Omental fat pad (tissue), 4 donors: Measurements from ENCODE around the gene PALS2. TPM values are rescaled to one million over a fixed set of nuclear protein-coding genes. Genes with fewer than 3 reads are reported as not detected.

Experiments used
- ATAC-seq: fragments of 150-250 bp; one replicate; pipeline ENCODE4 v1.9.1; 2016; ENCODE audit warnings: mild to moderate bottlenecking, moderate library complexity; ENCODE audit not compliant: low FRiP score
- DNase-seq: peaks from one replicate; pipeline ENCODE4 v3.0.0-alpha.2; 2019; ENCODE audit warnings: low spot score
- CTCF ChIP-seq, 3 donors: fragments of 450-650 bp; IDR thresholded peaks; one replicate each; pipeline ENCODE4 v1.5.1; 2016 to 2017; ENCODE audit warnings: antibody characterized with exemption in 3 of 3, mild to moderate bottlenecking in 3 of 3, moderate library complexity in 2 of 3
- total RNA-seq, 4 donors: library from RNA; depleted of rRNA; stranded (reverse); fragments of >200 nt; gene quantifications; one replicate each; pipeline ENCODE4 v1.1.0, GENCODE V29; 2016

PALS2 gene
- total RNA-seq, 4 donors from 2014 or later, result 8.2 to 30.0 (median 22.2) TPM

GRCh38 chr7:24604630-24605029, 31.4 kb downstream of the PALS2 start:
- DNase-seq, result no peak
- TF ChIP-seq CTCF (IDR thresholded peaks at IDR 0.05), result no peak
- no peak for ATAC-seq

- DNase-seq (no peak), ATAC-seq (no peak)
- TF ChIP-seq CTCF (IDR thresholded peaks at IDR 0.05), result no peak
These were observed 35.3 kb downstream of the PALS2 start for GRCh38 chr7:24608504-24608903.

- TF ChIP-seq CTCF (IDR thresholded peaks at IDR 0.05), result no peak
- ATAC-seq (no peak), DNase-seq (no peak)
These were observed 35.8 kb downstream of the PALS2 start for GRCh38 chr7:24609059-24609458.

GRCh38 chr7:24609570-24609969, 36.3 kb downstream of the PALS2 start:
- no peak for ATAC-seq
- no peak for TF ChIP-seq CTCF (IDR thresholded peaks at IDR 0.05)
- DNase-seq, result no peak

- no peak for ATAC-seq
- no peak for DNase-seq
- no peak for TF ChIP-seq CTCF (IDR thresholded peaks at IDR 0.05)
These were observed 37.9 kb downstream of the PALS2 start for GRCh38 chr7:24611130-24611529.

- no peak for TF ChIP-seq CTCF (IDR thresholded peaks at IDR 0.05)
- ATAC-seq, result no peak
- DNase-seq, result no peak
These were observed 44.8 kb downstream of the PALS2 start for GRCh38 chr7:24617957-24618616.

GRCh38 chr7:24619978-24620377, 46.7 kb downstream of the PALS2 start:
- no peak for ATAC-seq
- TF ChIP-seq CTCF (IDR thresholded peaks at IDR 0.05), result no peak
- DNase-seq, result no peak
